Smooth muscle cell (in vitro differentiated cells): ENCODE results near the gene ARL14EPL. TPM values are rescaled to one million over a fixed set of nuclear protein-coding genes. Genes with fewer than 3 reads are reported as not detected.
A peak's percentile ranks its signal among the peaks of the same experiment; 100 is the strongest.

Source experiments
- DNase-seq: peaks from one replicate; lab custom pipeline; 2025; ENCODE audit not compliant: unreplicated experiment; lab: John Stamatoyannopoulos, UW
- H2AFZ ChIP-seq: fragments of 200-600 bp; sonication (generic); 2 replicates; pipeline ENCODE4 v1.6.0; 2016; ENCODE audit warnings: antibody characterized with exemption, low read depth, mild to moderate bottlenecking
- H3F3A ChIP-seq: fragments of 200-600 bp; sonication (generic); 2 replicates; pipeline ENCODE4 v1.6.0; 2017; ENCODE audit warnings: antibody characterized with exemption, low read depth
- H3K27ac ChIP-seq: fragments of 200-600 bp; sonication (generic); 2 replicates; pipeline ENCODE4 v1.5.1; 2016; ENCODE audit warnings: low read depth, mild to moderate bottlenecking
- H3K27me3 ChIP-seq: fragments of 200-600 bp; sonication (generic); 2 replicates; pipeline ENCODE4 v1.6.1; 2016; ENCODE audit warnings: low read depth, mild to moderate bottlenecking
- H3K36me3 ChIP-seq: fragments of 200-600 bp; sonication (generic); 2 replicates; pipeline ENCODE4 v1.5.1; 2016; ENCODE audit warnings: low read depth
- H3K4me1 ChIP-seq: fragments of 200-600 bp; sonication (generic); 2 replicates; pipeline ENCODE4 v1.5.1; 2016; ENCODE audit warnings: low read depth
- H3K4me2 ChIP-seq: fragments of 200-600 bp; sonication (generic); 2 replicates; pipeline ENCODE4 v1.6.0; 2016; ENCODE audit warnings: mild to moderate bottlenecking
- H3K4me3 ChIP-seq: fragments of 200-600 bp; sonication (generic); 2 replicates; pipeline ENCODE4 v1.5.1; 2016; ENCODE audit warnings: mild to moderate bottlenecking
- H3K79me2 ChIP-seq: fragments of 200-600 bp; sonication (generic); 2 replicates; pipeline ENCODE4 v1.6.0; 2016; ENCODE audit warnings: low read depth, mild to moderate bottlenecking
- H3K9ac ChIP-seq: fragments of 200-600 bp; sonication (generic); 2 replicates; pipeline ENCODE4 v1.6.0; 2016; ENCODE audit warnings: low read depth
- H3K9me3 ChIP-seq: fragments of 200-600 bp; sonication (generic); replicated peaks from 2 replicates; pipeline ENCODE4 v1.5.1; 2016; ENCODE audit warnings: low read depth
- H4K20me1 ChIP-seq: fragments of 200-600 bp; sonication (generic); 2 replicates; pipeline ENCODE4 v1.6.0; 2016; ENCODE audit warnings: low read depth
- WGBS: methylation state at CpG from one replicate; pipeline ENCODE4 v1.1.7; 2016; ENCODE audit warnings: low lambda C conversion rate; 5-methylcytosine and 5-hydroxymethylcytosine counted together
- polyA plus RNA-seq: library from polyadenylated mRNA; unstranded; fragments of >200 nt; fragmentation: Nextera tagmentation; extraction: Ambion mirVana; gene quantifications from 2 replicates; pipeline ENCODE4 v1.2.1, GENCODE V29; 2016
- total RNA-seq: library from RNA; depleted of rRNA; stranded (reverse); fragments of >200 nt; gene quantifications from 2 replicates; pipeline ENCODE4 v1.2.3, GENCODE V29; 2014
- TF ChIP-seq, protein P1 (sequence below): fragments of 200-600 bp; sonication (generic); IDR thresholded peaks from 2 replicates; pipeline ENCODE4 v1.5.1; 2017; ENCODE audit warnings: borderline replicate concordance, mild to moderate bottlenecking, antibody characterized with exemption; ENCODE audit not compliant: insufficient read depth, poor library complexity, severe bottlenecking

The ARL14EPL gene
- total and polyA plus RNA-seq, 2 experiments from 2014 or later: not detected

DNA sequence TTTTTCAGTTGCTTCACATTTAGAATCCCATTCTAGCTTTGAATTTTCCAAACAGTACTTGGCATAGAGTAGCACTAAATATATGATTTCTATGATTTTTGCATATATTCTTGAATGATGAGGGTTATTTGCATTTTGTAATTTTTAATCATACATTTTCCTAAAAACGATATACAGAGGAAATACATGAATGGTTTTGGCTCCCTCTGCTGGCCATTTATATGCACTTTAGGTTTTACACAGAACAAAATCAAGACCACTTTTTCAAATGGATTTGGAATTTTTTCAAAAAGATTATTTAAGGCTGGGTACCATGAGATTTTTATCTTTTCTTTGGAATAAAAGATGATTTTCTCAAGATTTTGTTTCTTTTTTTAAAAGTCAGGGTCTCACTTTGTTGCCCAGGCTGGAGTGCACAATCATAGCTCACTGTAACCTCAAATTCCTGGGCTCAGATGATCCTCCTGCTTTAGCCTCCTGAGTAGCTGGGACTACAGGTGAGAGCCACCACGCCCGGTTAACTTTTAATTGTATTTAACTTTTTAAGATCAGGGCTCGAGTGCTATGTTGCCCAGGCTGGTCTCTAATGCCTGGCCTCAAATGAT lies 35.9 kb downstream of the ARL14EPL start:
- TF ChIP-seq, protein P1, sequence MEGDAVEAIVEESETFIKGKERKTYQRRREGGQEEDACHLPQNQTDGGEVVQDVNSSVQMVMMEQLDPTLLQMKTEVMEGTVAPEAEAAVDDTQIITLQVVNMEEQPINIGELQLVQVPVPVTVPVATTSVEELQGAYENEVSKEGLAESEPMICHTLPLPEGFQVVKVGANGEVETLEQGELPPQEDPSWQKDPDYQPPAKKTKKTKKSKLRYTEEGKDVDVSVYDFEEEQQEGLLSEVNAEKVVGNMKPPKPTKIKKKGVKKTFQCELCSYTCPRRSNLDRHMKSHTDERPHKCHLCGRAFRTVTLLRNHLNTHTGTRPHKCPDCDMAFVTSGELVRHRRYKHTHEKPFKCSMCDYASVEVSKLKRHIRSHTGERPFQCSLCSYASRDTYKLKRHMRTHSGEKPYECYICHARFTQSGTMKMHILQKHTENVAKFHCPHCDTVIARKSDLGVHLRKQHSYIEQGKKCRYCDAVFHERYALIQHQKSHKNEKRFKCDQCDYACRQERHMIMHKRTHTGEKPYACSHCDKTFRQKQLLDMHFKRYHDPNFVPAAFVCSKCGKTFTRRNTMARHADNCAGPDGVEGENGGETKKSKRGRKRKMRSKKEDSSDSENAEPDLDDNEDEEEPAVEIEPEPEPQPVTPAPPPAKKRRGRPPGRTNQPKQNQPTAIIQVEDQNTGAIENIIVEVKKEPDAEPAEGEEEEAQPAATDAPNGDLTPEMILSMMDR: peak; percentile 92
- peak overlapping the region; percentile 48 for H3K4me2 ChIP-seq
- no peaks in the 10 kb centered on the region for H3K79me2 ChIP-seq
- DNase-seq: no peak
- 17% methylated on average over 4 of the region's 4 CpGs for WGBS
- no peak overlapping the region for H3K27ac ChIP-seq
- H2AFZ ChIP-seq: peak overlapping the region; percentile 68
- peaks cover 7% of the 10 kb centered on the region for H3K27me3 ChIP-seq
- H3K9me3 ChIP-seq: no peaks in the 10 kb centered on the region
- H3K4me1 ChIP-seq: no peaks in the 10 kb centered on the region
- H3F3A ChIP-seq: no peaks in the 10 kb centered on the region
- H3K36me3 ChIP-seq: no peaks in the 10 kb centered on the region
- H3K9ac ChIP-seq: no peak overlapping the region
- no peaks in the 10 kb centered on the region for H4K20me1 ChIP-seq
- no peak overlapping the region for H3K4me3 ChIP-seq

DNA sequence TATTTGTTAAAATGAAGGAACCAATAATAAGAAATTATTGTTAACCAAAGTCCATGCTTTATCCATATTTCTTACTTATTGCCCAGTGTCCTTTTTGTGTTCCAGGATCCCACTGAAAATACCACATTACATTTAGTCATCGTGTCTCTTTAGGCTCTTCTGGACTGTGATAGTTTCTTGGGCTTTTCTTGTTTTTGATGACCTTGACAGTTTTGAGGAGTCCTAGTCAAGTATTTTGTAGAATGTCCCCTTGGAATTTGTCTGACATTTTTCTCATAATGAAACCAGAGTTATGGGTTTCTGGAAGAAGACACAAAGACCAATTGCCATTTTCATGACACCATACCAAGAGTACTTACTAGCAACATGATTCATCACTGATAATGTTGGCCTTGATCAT lies 38.9 kb downstream of the ARL14EPL start:
- no peaks in the 10 kb centered on the region for H3K4me1 ChIP-seq
- H3F3A ChIP-seq: no peaks in the 10 kb centered on the region
- H3K9ac ChIP-seq: no peak overlapping the region
- no peaks in the 10 kb centered on the region for H3K36me3 ChIP-seq
- WGBS: 90% methylated on average over 1 of the region's 1 CpG
- TF ChIP-seq, protein P1: no peak
- no peak overlapping the region for H3K27ac ChIP-seq
- no peaks in the 10 kb centered on the region for H3K79me2 ChIP-seq
- DNase-seq: no peak
- H3K4me3 ChIP-seq: no peak overlapping the region
- H4K20me1 ChIP-seq: no peaks in the 10 kb centered on the region
- no peaks in the 10 kb centered on the region for H3K9me3 ChIP-seq
- no peak overlapping the region for H2AFZ ChIP-seq
- peaks cover 7% of the 10 kb centered on the region for H3K27me3 ChIP-seq
- H3K4me2 ChIP-seq: no peak overlapping the region

DNA sequence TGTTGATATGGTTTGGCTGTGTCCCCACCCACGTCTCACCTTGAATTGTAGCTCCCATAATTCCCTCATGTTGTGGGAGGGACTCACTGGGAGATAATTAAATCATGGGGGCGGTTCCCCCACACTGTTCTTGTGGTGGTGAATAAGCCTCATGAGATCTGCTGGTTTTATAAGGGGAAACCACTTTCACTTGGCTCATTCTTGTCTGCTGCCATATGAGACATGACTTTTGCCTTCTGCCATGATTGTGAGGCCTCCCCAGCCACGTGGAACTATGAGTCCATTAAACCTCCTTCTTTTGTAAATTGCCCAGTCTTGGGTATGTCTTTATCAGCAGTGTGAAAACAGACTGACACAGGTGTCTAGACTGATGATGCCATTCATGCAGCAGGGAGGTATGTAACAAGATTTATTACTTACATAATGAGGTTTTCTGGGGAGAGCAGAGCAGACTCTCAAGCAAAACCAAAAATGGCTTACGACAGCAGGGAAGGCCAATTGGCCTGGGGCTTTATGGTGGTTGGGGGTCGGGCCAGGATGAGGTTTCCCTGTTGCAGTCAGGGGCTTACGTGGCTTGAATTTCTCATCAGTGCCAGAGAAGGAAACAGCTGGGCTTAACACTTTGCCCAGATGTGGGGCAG lies 43.0 kb downstream of the ARL14EPL start:
- Histone ChIP-seq H4K20me1 (no peaks in the 10 kb centered on the region), H3K4me2 (no peak overlapping the region), H3K9me3 (no peaks in the 10 kb centered on the region), H3K4me3 (no peak overlapping the region), H3K27me3 (peaks cover 7% of the 10 kb centered on the region), H3K27ac (no peak overlapping the region), H3F3A (no peaks in the 10 kb centered on the region), H3K36me3 (no peaks in the 10 kb centered on the region), H3K79me2 (no peaks in the 10 kb centered on the region), H3K4me1 (no peaks in the 10 kb centered on the region), H2AFZ (no peak overlapping the region), H3K9ac (no peak overlapping the region)
- WGBS: 72% methylated on average over 6 of the region's 6 CpGs
- DNase-seq: no peak
- TF ChIP-seq, protein P1: no peak

DNA sequence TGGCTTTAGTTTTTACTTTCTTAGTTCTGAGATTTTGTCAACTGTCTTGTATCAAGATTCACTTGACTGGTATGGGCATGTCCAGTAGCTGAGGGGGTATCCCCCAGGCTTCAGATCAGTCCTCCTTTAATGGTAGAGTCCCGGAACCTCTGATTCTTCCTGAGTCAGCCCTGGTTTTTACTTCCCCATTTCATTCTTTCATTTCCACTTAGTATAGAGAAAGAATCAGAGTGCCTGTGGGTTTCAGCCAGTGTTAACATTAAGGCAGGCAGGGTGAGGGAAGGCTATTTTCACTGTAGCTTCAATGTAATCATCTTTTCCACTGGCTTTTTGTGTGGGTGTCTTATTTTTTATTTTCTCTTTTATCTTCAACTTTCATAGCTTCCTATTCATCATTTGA lies 44.2 kb downstream of the ARL14EPL start:
- H2AFZ ChIP-seq: no peak overlapping the region
- no peaks in the 10 kb centered on the region for H4K20me1 ChIP-seq
- 92% methylated on average over 1 of the region's 1 CpG for WGBS
- H3K36me3 ChIP-seq: no peaks in the 10 kb centered on the region
- no peak overlapping the region for H3K4me3 ChIP-seq
- no peak overlapping the region for H3K4me2 ChIP-seq
- no peak for DNase-seq
- no peaks in the 10 kb centered on the region for H3K4me1 ChIP-seq
- TF ChIP-seq, protein P1: no peak
- H3K27ac ChIP-seq: no peak overlapping the region
- no peak overlapping the region for H3K9ac ChIP-seq
- H3K9me3 ChIP-seq: no peaks in the 10 kb centered on the region
- no peaks in the 10 kb centered on the region for H3F3A ChIP-seq
- H3K27me3 ChIP-seq: peaks cover 7% of the 10 kb centered on the region
- no peaks in the 10 kb centered on the region for H3K79me2 ChIP-seq
